Mesenchymal stem cell (in vitro differentiated cells and primary cell): ENCODE data around the gene SPRED2.

Source experiments
- DNase-seq: peaks from one replicate; pipeline ENCODE4 v3.0.0-alpha.2; 2013
- H2AFZ ChIP-seq: one replicate; pipeline ENCODE4 v1.6.1; 2013; ENCODE audit warnings: low read depth, mild to moderate bottlenecking, control low read depth, inconsistent platforms, low read length, moderate library complexity
- H2AK5ac ChIP-seq: 2 replicates; pipeline ENCODE4 v1.6.1; 2013; ENCODE audit warnings: low read length, moderate library complexity, mild to moderate bottlenecking, inconsistent platforms; ENCODE audit not compliant: severe bottlenecking
- H2BK120ac ChIP-seq: one replicate; pipeline ENCODE4 v1.6.1; 2013; ENCODE audit warnings: low read depth, mild to moderate bottlenecking, inconsistent platforms, low read length, moderate library complexity
- H2BK12ac ChIP-seq, 2 experiments: one replicate each; pipeline ENCODE4 v1.6.1; 2013; ENCODE audit warnings: inconsistent platforms in 2 of 2, low read length in 2 of 2, mild to moderate bottlenecking in 2 of 2, moderate library complexity in 2 of 2, control low read depth in 1 of 2
- H2BK15ac ChIP-seq: one replicate; pipeline ENCODE4 v1.6.1; 2013; ENCODE audit warnings: mild to moderate bottlenecking, low read depth, inconsistent platforms; ENCODE audit not compliant: poor library complexity, severe bottlenecking
- H2BK5ac ChIP-seq: 2 replicates; pipeline ENCODE4 v1.6.1; 2013; ENCODE audit warnings: low read depth, mild to moderate bottlenecking, low read length, control low read depth, inconsistent platforms; ENCODE audit not compliant: poor library complexity, severe bottlenecking
- H3K14ac ChIP-seq, 2 experiments: one replicate each; pipeline ENCODE4 v1.6.1; 2013; ENCODE audit warnings: inconsistent platforms in 2 of 2, low read length in 2 of 2, control low read depth in 1 of 2, mild to moderate bottlenecking in 1 of 2, moderate library complexity in 1 of 2
- H3K18ac ChIP-seq, 2 experiments: one replicate each; pipeline ENCODE4 v1.6.1; 2013; ENCODE audit warnings: inconsistent platforms in 2 of 2, low read length in 2 of 2, control low read depth in 1 of 2, low read depth in 1 of 2, mild to moderate bottlenecking in 1 of 2
- H3K23ac ChIP-seq, 2 experiments: one replicate each; pipeline ENCODE4 v1.6.1; 2013; ENCODE audit warnings: inconsistent platforms in 2 of 2, low read length in 2 of 2, mild to moderate bottlenecking in 2 of 2, moderate library complexity in 2 of 2, control low read depth in 1 of 2
- H3K27ac ChIP-seq: 2 replicates; pipeline ENCODE4 v1.5.1; 2013; ENCODE audit warnings: mild to moderate bottlenecking, moderate library complexity, low read length, control low read depth, inconsistent platforms; ENCODE audit not compliant: poor library complexity, severe bottlenecking
- H3K27me3 ChIP-seq, 2 experiments: 2 replicates each; pipeline versions ENCODE4 v1.6.1 to v1.7.0; 2013; ENCODE audit warnings: low read length in 2 of 2, mild to moderate bottlenecking in 2 of 2, moderate library complexity in 2 of 2, control low read depth in 1 of 2, inconsistent platforms in 1 of 2; ENCODE audit not compliant: control insufficient read depth in 1 of 2, insufficient read depth in 1 of 2
- H3K36me3 ChIP-seq, 2 experiments: 2 replicates each; pipeline versions ENCODE4 v1.6.1 to v1.7.0; 2013; ENCODE audit warnings: low read length in 2 of 2, control low read depth in 1 of 2, inconsistent platforms in 1 of 2, low read depth in 1 of 2, mild to moderate bottlenecking in 1 of 2; ENCODE audit not compliant: insufficient read depth in 2 of 2, control insufficient read depth in 1 of 2
- H3K4ac ChIP-seq, 2 experiments: one replicate each; pipeline ENCODE4 v1.6.1; 2013; ENCODE audit warnings: inconsistent platforms in 2 of 2, low read length in 2 of 2, mild to moderate bottlenecking in 2 of 2, moderate library complexity in 2 of 2, control low read depth in 1 of 2, low read depth in 1 of 2
- H3K4me1 ChIP-seq: 2 replicates; pipeline ENCODE4 v1.6.1; 2013; ENCODE audit warnings: low read depth, low read length, control low read depth; ENCODE audit not compliant: control insufficient read depth, insufficient read depth
- H3K4me2 ChIP-seq: 2 replicates; pipeline ENCODE4 v1.6.1; 2013; ENCODE audit warnings: low read length, mild to moderate bottlenecking, inconsistent platforms; ENCODE audit not compliant: poor library complexity, severe bottlenecking
- H3K4me3 ChIP-seq, 2 experiments: 2 replicates each; pipeline versions ENCODE4 v1.5.1 to v1.7.0; 2013; ENCODE audit warnings: low read length in 2 of 2, mild to moderate bottlenecking in 2 of 2, control low read depth in 1 of 2, low read depth in 1 of 2; ENCODE audit not compliant: insufficient read depth in 1 of 2
- H3K79me1 ChIP-seq: replicated peaks from 2 replicates; pipeline ENCODE4 v1.6.1; 2013; ENCODE audit warnings: mild to moderate bottlenecking, control low read depth, low read length, inconsistent platforms; ENCODE audit not compliant: poor library complexity, severe bottlenecking
- H3K9ac ChIP-seq: 2 replicates; pipeline ENCODE4 v1.7.0; 2013; ENCODE audit warnings: mild to moderate bottlenecking, low read length, moderate library complexity
- H3K9me3 ChIP-seq: 2 replicates; pipeline ENCODE4 v1.7.0; 2013; ENCODE audit warnings: mild to moderate bottlenecking, low read length; ENCODE audit not compliant: control insufficient read depth
- H4K8ac ChIP-seq: one replicate; pipeline ENCODE4 v1.6.1; 2013; ENCODE audit warnings: inconsistent platforms, mild to moderate bottlenecking, low read length, moderate library complexity
- H4K91ac ChIP-seq: one replicate; pipeline ENCODE4 v1.6.1; 2013; ENCODE audit warnings: mild to moderate bottlenecking, low read length, inconsistent platforms
- WGBS: methylation state at CpG from one replicate; pipeline ENCODE4 v1.1.7; 2013; ENCODE audit warnings: mixed read lengths; 5-methylcytosine and 5-hydroxymethylcytosine counted together

The SPRED2 gene

DNA sequence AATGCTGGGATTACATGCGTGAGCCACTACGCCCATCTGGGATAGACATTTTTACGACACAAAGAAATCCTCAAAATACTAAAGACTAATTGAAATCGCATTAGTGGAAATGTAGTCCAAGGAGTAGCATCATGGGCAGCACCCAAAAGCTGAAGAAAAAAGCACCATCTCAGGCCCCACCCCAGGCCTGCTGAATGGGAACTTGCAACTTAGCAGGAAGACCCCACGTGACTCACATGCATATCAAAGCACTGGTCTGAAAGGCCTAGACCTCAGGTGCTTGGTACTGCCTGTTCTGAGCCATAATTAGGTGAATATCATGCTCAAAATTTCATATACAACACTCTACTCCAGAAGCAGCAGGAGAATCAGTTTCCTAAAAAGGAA lies 28.9 kb downstream of the SPRED2 start:
- Histone ChIP-seq H3K4me3 (no peak overlapping the region), H2BK120ac (no peak overlapping the region), H3K4me2 (no peak overlapping the region), H3K79me1 (peaks cover 21% of the 10 kb centered on the region), H2AK5ac (no peak overlapping the region), H3K9ac (no peak overlapping the region), H3K9me3 (no peaks in the 10 kb centered on the region), H3K27ac (no peak overlapping the region), H2BK15ac (no peak overlapping the region), H4K8ac (no peak overlapping the region), H3K36me3 (peaks cover 2 to 4% of the 10 kb centered on the region in 2 experiments), H2BK5ac (no peak overlapping the region), H3K14ac (no peak overlapping the region), H3K18ac (no peak overlapping the region), H2AFZ (no peak overlapping the region), H3K4ac (no peak overlapping the region), H2BK12ac (no peak overlapping the region), H3K23ac (no peak overlapping the region), H4K91ac (no peak overlapping the region), H3K4me1 (peaks cover 10% of the 10 kb centered on the region), H3K27me3 (no peaks in the 10 kb centered on the region)
- no peak for DNase-seq
- 87% methylated on average over 5 of the region's 5 CpGs for WGBS

DNA sequence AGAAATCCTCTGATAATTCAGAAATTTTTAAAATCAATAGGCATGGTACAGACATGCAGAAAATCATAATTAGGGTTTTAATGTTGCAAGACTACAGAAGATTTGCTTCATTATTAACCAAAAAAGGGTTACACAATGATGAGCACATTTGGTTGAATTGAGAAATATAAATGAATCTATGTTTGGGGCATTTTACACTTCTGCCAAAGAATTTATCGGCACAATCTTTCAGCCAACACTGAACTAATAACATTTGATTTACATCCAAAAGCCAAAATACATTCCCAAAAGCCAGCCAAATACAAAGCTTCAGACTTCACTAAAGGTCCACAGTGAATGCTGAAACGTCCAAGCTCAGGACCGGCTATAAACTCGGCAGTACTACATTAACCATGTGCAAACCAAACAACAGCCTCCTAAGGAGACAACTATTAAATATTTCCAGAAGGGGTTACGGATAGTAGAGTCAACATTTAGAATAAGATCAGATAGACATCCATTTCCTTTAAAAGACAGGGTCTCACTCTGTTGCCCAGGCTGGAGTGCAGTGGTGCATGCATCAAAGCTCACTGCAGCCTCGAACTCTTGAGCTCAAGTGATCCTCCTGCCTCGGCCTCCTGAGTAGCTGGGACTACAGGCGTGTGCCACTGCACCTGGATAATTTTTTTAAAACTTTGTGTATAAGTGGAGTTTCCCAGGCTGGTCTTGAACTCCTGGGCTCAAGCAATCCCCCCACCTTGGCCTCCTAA lies 29.4 kb downstream of the SPRED2 start:
- Histone ChIP-seq H3K27ac (no peak overlapping the region), H2BK5ac (no peak overlapping the region), H2BK12ac (no peak overlapping the region), H3K4me2 (no peak overlapping the region), H3K79me1 (peaks cover 21% of the 10 kb centered on the region), H3K4me1 (peaks cover 10% of the 10 kb centered on the region), H3K18ac (no peak overlapping the region), H2AK5ac (no peak overlapping the region), H3K14ac (no peak overlapping the region), H4K8ac (no peak overlapping the region), H2AFZ (no peak overlapping the region), H3K4me3 (peak overlapping the region in 1 of 2 experiments; percentile 55), H3K23ac (no peak overlapping the region), H3K9me3 (no peaks in the 10 kb centered on the region), H3K36me3 (peaks cover 3 to 4% of the 10 kb centered on the region in 2 experiments), H2BK15ac (no peak overlapping the region), H3K9ac (peak overlapping the region; percentile 81), H3K4ac (no peak overlapping the region), H3K27me3 (no peaks in the 10 kb centered on the region), H4K91ac (no peak overlapping the region), H2BK120ac (no peak overlapping the region)
- WGBS = 89% methylated on average over 8 of the region's 8 CpGs
- no peak for DNase-seq

DNA sequence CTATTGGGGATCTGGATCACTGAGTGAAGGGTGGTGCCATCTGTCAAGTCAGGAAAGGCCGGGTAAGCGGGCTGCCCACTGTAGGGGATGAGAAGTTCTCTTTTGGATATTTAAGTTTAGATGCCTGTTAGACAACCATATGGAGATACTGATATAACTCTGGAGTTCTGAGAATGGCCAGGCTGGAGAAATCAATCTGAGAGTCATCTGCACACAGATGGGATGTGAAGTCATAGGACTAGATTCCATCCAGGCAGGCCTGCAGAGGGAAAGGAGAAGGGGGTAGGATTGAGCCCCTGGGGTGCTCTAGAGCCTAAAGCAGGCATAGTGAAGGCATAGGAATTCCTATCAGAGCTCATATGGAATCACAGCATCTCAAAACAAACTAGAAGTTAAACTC lies 30.1 kb downstream of the SPRED2 start:
- no peak overlapping the region for H3K27ac ChIP-seq
- peak overlapping the region; percentile 81 for H3K9ac ChIP-seq
- H3K4ac ChIP-seq = no peak overlapping the region
- no peak overlapping the region for H2BK5ac ChIP-seq
- H3K36me3 ChIP-seq = peaks cover 1 to 3% of the 10 kb centered on the region in 2 experiments
- no peaks in the 10 kb centered on the region for H3K27me3 ChIP-seq
- H3K9me3 ChIP-seq = no peaks in the 10 kb centered on the region
- no peak for DNase-seq
- H2BK120ac ChIP-seq = no peak overlapping the region
- H4K8ac ChIP-seq = no peak overlapping the region
- H3K4me1 ChIP-seq = peaks cover 7% of the 10 kb centered on the region
- peak overlapping the region in 1 of 2 experiments; percentile 55 for H3K4me3 ChIP-seq
- H3K23ac ChIP-seq = no peak overlapping the region
- no peak overlapping the region for H2BK15ac ChIP-seq
- H2BK12ac ChIP-seq = no peak overlapping the region
- 95% methylated on average over 2 of the region's 2 CpGs for WGBS
- H3K14ac ChIP-seq = no peak overlapping the region
- H3K4me2 ChIP-seq = no peak overlapping the region
- H4K91ac ChIP-seq = no peak overlapping the region
- no peak overlapping the region for H2AFZ ChIP-seq
- H2AK5ac ChIP-seq = no peak overlapping the region
- peaks cover 20% of the 10 kb centered on the region for H3K79me1 ChIP-seq
- H3K18ac ChIP-seq = no peak overlapping the region

DNA sequence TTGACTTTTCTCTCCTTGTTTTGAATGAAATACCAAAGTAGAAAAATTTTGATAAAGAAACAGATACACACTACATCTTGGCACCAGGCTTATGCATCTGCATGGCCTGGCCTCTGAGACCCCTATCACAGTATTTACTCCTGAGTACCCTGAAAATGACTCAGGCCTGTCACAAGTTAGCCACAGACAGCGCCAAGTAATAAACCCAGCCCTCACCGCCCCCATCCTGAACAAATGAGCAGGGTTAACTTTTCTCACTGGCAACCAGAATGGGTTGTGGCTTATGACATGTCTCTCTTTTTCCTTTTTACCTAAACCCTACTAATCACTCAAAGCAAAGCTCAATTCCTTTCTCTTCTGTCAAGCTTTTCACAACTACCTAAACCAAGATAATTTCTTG lies 35.3 kb downstream of the SPRED2 start:
- Histone ChIP-seq H2BK5ac (no peak overlapping the region), H2BK12ac (no peak overlapping the region), H3K27me3 (no peaks in the 10 kb centered on the region), H3K4me3 (peak overlapping the region in 1 of 2 experiments; percentile 52), H2BK15ac (no peak overlapping the region), H4K8ac (no peak overlapping the region), H3K27ac (no peak overlapping the region), H3K23ac (no peak overlapping the region), H3K4me2 (no peak overlapping the region), H2BK120ac (no peak overlapping the region), H3K4me1 (peaks cover 13% of the 10 kb centered on the region), H3K36me3 (peaks cover 0 to 6% of the 10 kb centered on the region in 2 experiments), H2AK5ac (no peak overlapping the region), H3K4ac (peak overlapping the region in 1 of 2 experiments; percentile 49), H3K9ac (peak overlapping the region; percentile 84), H4K91ac (no peak overlapping the region), H3K79me1 (peaks cover 21% of the 10 kb centered on the region), H2AFZ (no peak overlapping the region), H3K9me3 (no peaks in the 10 kb centered on the region), H3K18ac (peak overlapping the region in 1 of 2 experiments; percentile 66), H3K14ac (no peak overlapping the region)
- peak; percentile 60 for DNase-seq
- 50% methylated on average over 2 of the region's 2 CpGs for WGBS
